HEK293T (cell line): ENCODE measurements around the gene TMEM115.

Experiments
- CTCF ChIA-PET: fragments of 350-600 bp; formaldehyde crosslinking; extraction: SDS; loops from one replicate; lab custom pipeline; 2021; ENCODE audit warnings: antibody characterized with exemption, inconsistent platforms; lab: Yijun Ruan, JAX
- POLR2A ChIA-PET: fragments of 350-600 bp; formaldehyde crosslinking; extraction: SDS; loops from one replicate; lab custom pipeline; 2020; ENCODE audit warnings: antibody characterized with exemption, inconsistent platforms; lab: Yijun Ruan, JAX
- DNase-seq: peaks from one replicate; pipeline ENCODE4 v3.0.0; 2012; ENCODE audit warnings: mixed read lengths; ENCODE audit errors: extremely low spot score
- ARNT ChIP-seq: fragments of 450-650 bp; IDR thresholded peaks from 2 replicates; pipeline ENCODE4 v1.6.1; 2017; ENCODE audit warnings: mild to moderate bottlenecking
- BHLHE40 ChIP-seq: fragments of 450-650 bp; IDR thresholded peaks from 2 replicates; pipeline ENCODE4 v1.6.1; 2016; ENCODE audit warnings: mild to moderate bottlenecking, moderate library complexity, borderline replicate concordance
- CTBP1 ChIP-seq: fragments of 450-650 bp; IDR thresholded peaks from 2 replicates; pipeline ENCODE4 v1.6.1; 2016; ENCODE audit warnings: borderline replicate concordance
- ELF4 ChIP-seq: fragments of 450-650 bp; IDR thresholded peaks from 2 replicates; pipeline ENCODE4 v1.6.1; 2017; ENCODE audit warnings: antibody characterized with exemption
- FOXA1 ChIP-seq: fragments of 450-650 bp; IDR thresholded peaks from 2 replicates; pipeline ENCODE4 v1.6.1; 2016; ENCODE audit warnings: mild to moderate bottlenecking
- FOXK2 ChIP-seq: fragments of 450-650 bp; IDR thresholded peaks from 2 replicates; pipeline ENCODE4 v1.6.1; 2016; ENCODE audit warnings: mild to moderate bottlenecking
- FOXM1 ChIP-seq: fragments of 450-650 bp; IDR thresholded peaks from 2 replicates; pipeline ENCODE4 v1.6.1; 2017; ENCODE audit warnings: mild to moderate bottlenecking, borderline replicate concordance
- HDGF ChIP-seq: fragments of 450-650 bp; IDR thresholded peaks from 2 replicates; pipeline ENCODE4 v1.6.1; 2017; ENCODE audit warnings: antibody characterized with exemption, borderline replicate concordance
- L3MBTL2 ChIP-seq: fragments of 450-650 bp; conservative IDR thresholded peaks from 2 replicates; pipeline ENCODE4 v1.6.1; 2016; ENCODE audit warnings: mild to moderate bottlenecking
- LEF1 ChIP-seq: fragments of 450-650 bp; IDR thresholded peaks from 2 replicates; pipeline ENCODE4 v1.6.1; 2017; ENCODE audit warnings: mild to moderate bottlenecking, borderline replicate concordance
- NFRKB ChIP-seq: fragments of 450-650 bp; IDR thresholded peaks from 2 replicates; pipeline ENCODE4 v1.6.1; 2016; ENCODE audit warnings: mild to moderate bottlenecking, moderate library complexity
- PKNOX1 ChIP-seq: fragments of 450-650 bp; IDR thresholded peaks from 2 replicates; pipeline ENCODE4 v1.6.1; 2016
- SP1 ChIP-seq: fragments of 450-650 bp; IDR thresholded peaks from 2 replicates; pipeline ENCODE4 v1.6.1; 2017
- SUZ12 ChIP-seq: fragments of 450-650 bp; IDR thresholded peaks from 2 replicates; pipeline ENCODE4 v1.6.1; 2016; ENCODE audit warnings: mild to moderate bottlenecking
- TARDBP ChIP-seq: fragments of 450-650 bp; IDR thresholded peaks from 2 replicates; pipeline ENCODE4 v1.6.1; 2016
- ZNF384 ChIP-seq: fragments of 450-650 bp; IDR thresholded peaks from 2 replicates; pipeline ENCODE4 v1.6.1; 2016

The TMEM115 gene

DNA sequence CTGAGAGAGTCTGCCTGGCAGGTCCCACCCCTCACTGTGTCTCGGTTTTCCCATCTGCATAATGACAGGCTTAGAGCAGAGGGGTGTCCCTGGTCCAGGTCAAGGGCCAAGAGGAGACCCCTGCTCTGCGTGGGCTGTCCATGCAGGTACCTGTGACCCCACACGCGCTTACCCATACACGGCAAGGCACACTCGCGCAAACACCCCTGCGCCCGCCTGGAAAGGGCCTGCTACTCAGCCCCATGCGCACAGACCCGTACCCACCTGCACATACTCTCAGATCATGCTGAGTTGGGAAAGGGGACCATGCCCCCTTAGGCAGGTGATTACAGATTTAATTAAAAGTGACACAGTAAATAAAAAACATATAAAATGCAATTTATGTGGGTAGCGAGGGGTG lies 23.4 kb upstream of the TMEM115 start:
- ChIA-PET POLR2A (no interaction called here), CTCF (no interaction called here)
- no peak for TF ChIP-seq LEF1
- TF ChIP-seq ZNF384, result no peak
- TF ChIP-seq FOXK2, result no peak
- no peak for TF ChIP-seq BHLHE40
- no peak for TF ChIP-seq CTBP1
- no peak for TF ChIP-seq ELF4
- no peak for TF ChIP-seq SUZ12
- no peak for TF ChIP-seq TARDBP
- no peak for TF ChIP-seq HDGF
- no peak for TF ChIP-seq PKNOX1
- TF ChIP-seq FOXA1, result no peak
- TF ChIP-seq FOXM1, result no peak
- no peak for TF ChIP-seq SP1
- TF ChIP-seq ARNT, result no peak
- TF ChIP-seq L3MBTL2, result no peak
- TF ChIP-seq NFRKB, result no peak

GRCh38 chr3:50381383-50381782 lies 22.1 kb upstream of the TMEM115 start:
- ChIA-PET CTCF (no interaction called here), POLR2A (interaction anchor here (1.1 to 1.7 kb wide), 2 partner anchors 44 to 188 kb away, joined by 5 to 7 read pairs; partner anchors contain the start of gene HEMK1)
- DNase-seq, result no peak
- no peak for TF ChIP-seq HDGF
- no peak for TF ChIP-seq PKNOX1
- TF ChIP-seq FOXM1, result no peak
- no peak for TF ChIP-seq SUZ12
- TF ChIP-seq FOXK2, result no peak
- TF ChIP-seq CTBP1, result no peak
- no peak for TF ChIP-seq L3MBTL2
- TF ChIP-seq FOXA1, result no peak
- no peak for TF ChIP-seq LEF1

More for the DNA sequence above, 23.4 kb upstream of the TMEM115 start:
- DNase-seq, result no peak

DNA sequence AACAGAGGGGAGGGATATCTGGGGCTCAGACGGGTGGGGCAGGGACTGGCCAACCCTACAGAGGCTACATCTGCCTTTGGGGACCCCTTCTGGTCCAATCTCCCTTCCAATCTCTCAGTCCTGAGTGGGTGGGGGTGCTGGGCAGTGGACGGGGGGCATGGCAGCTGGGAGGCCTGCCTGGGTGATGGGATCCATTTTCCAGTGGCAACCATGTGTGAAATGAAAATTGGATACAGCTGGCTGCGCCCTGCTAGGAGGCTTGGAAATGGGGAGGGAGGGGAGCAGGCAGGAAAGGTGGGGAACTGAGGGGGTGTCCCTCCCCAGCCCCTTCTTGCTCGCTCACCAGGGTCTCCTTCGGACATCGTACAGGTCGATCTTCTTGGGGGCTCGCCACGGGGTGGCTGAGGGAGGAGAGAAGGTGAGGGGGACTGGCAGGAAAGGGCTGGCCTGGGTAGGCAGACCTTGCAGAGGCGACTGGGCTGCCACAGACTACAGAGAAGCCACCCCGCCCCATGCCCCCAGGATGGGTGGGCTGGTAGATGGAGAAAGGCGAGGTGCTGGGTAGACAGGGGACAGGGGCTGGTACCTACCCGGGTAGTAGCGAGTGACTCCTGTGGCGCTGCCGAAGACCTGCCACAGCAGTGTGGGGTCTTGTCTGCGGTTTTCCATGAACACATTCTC lies 21.2 kb upstream of the TMEM115 start:
- TF ChIP-seq CTBP1 (no peak), HDGF (no peak), PKNOX1 (no peak), ZNF384 (no peak), ARNT (no peak), SUZ12 (no peak), FOXK2 (no peak), ELF4 (no peak), SP1 (no peak)
- CTCF ChIA-PET, result no interaction called here
- POLR2A ChIA-PET, result interaction anchor here (1.1 to 1.7 kb wide), 2 partner anchors 43 to 189 kb away, joined by 5 to 7 read pairs; partner anchors contain the start of gene HEMK1
- DNase-seq, result no peak

DNA sequence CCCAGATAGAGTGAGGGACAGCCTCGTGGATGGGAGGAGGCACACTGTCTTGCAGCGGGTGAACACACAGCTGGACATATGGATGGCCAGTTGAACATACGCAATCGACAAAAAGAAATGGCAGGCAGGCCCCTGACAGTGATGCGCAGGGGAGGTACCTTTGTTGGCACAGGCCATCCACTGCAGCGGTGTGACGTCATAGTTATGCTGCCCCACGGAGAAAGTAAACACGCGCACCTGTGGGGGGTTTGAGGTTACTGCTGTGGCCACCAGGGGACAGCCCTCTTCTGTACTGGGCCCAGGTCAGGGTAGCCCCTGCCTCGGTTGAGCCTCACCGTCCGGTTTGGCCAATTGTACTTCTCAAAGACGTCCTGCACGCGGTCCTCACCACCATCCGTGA lies 19.4 kb upstream of the TMEM115 start:
- TF ChIP-seq ELF4 (no peak), NFRKB (no peak), FOXM1 (no peak), FOXA1 (no peak), PKNOX1 (no peak), ZNF384 (no peak), SP1 (no peak), SUZ12 (no peak), BHLHE40 (no peak), LEF1 (no peak), ARNT (no peak), HDGF (no peak), L3MBTL2 (no peak), CTBP1 (no peak), TARDBP (no peak), FOXK2 (no peak)
- POLR2A ChIA-PET, result no interaction called here
- CTCF ChIA-PET, result no interaction called here
- no peak for DNase-seq

DNA sequence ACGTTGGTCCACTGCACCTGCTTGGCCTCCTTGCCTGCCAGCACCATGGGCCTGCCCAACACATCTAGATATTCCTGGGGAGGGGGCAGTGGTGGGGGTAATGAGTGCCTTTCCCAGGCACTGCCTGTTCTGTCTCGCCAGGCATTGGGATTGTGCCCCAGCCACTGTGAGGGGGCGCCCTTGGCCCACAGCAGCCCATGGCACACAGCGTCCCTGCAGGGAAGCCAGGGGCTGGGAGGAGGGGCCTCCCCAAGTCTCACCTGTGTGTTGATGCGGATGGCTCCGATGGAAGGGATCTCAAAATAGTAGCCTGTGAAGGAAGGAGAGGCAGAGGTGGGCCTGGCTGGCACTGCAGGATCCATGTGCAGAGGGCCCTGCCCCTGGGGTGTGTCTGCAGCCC lies 18.7 kb upstream of the TMEM115 start:
- POLR2A ChIA-PET, result interaction anchor here (1.0 kb wide), 1 partner anchor 41 kb away, joined by 3 read pairs; no protein-coding TSS in a partner anchor
- TF ChIP-seq HDGF, result no peak
- TF ChIP-seq FOXM1, result no peak
- TF ChIP-seq TARDBP, result no peak
- no peak for TF ChIP-seq LEF1
- no peak for TF ChIP-seq ARNT
- no peak for TF ChIP-seq SP1
- no peak for TF ChIP-seq BHLHE40
- no peak for TF ChIP-seq PKNOX1
- CTCF ChIA-PET, result no interaction called here
- no peak for DNase-seq
